GM12872 (cell line): ENCODE results near the gene GAS6.

ENCODE experiments used
- CTCF ChIP-seq: IDR thresholded peaks from 3 replicates; pipeline ENCODE4 v1.5.1; 2011; ENCODE audit warnings: low read depth, mild to moderate bottlenecking, low read length, moderate library complexity; ENCODE audit not compliant: insufficient read depth

GAS6 gene

GRCh38 chr13:113820813-113821651, 42.8 kb downstream of the GAS6 start:
- TF ChIP-seq CTCF = no peak

GRCh38 chr13:113819731-113820715, 43.9 kb downstream of the GAS6 start:
- no peak for TF ChIP-seq CTCF

GRCh38 chr13:113819341-113819730, 44.5 kb downstream of the GAS6 start:
- TF ChIP-seq CTCF = no peak

- TF ChIP-seq CTCF = no peak
These were observed 45.1 kb downstream of the GAS6 start for GRCh38 chr13:113818700-113819295.

GRCh38 chr13:113817860-113818691, 45.8 kb downstream of the GAS6 start:
- no peak for TF ChIP-seq CTCF

- peak; percentile 72 for TF ChIP-seq CTCF
These were observed 46.7 kb downstream of the GAS6 start for GRCh38 chr13:113816946-113817859.
